ENCODE results near the gene FAM20C.

DNA sequence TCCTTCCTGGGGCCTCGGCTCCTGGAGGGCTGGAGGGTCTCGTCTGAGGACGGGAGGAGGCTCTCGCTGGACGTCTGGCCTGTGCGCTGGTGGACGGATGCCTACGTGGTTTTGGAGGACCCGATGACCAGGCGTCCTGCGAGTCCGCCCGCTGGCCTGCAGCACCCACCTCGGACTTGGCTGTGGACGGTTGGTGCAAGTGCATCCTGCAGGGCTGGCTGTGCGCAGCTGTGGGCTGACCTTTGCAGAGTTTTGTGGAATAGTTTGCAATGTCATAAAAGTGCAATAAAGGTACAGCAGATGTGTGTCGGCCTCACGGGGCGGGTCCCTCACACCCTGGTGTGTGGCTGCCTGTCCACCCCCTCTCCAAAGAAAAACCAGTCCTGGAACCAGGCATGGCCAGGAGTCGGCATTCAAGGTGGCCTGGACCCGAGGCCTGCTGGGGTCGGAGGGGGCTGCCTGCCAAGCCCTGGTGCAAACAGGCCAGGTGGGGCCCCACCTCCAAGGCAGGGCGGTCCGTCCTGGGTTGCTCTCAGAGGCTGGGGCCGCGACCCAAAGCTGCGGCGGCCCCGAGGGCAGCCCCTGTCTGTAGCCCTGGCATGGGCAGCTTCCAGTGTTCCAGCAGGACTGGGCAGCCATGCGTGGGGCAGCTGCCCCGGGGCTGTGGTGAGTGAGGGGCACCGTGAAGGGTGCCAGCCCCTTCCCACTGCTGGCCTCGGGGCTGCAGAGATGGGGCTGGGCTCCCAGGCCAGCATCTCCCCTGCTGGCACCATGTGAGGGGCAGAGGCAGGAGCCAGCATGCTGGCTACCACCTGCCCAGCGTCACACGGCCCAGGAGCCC is 68.3 kb downstream of the FAM20C start:
- TF ChIP-seq, protein P1, sequence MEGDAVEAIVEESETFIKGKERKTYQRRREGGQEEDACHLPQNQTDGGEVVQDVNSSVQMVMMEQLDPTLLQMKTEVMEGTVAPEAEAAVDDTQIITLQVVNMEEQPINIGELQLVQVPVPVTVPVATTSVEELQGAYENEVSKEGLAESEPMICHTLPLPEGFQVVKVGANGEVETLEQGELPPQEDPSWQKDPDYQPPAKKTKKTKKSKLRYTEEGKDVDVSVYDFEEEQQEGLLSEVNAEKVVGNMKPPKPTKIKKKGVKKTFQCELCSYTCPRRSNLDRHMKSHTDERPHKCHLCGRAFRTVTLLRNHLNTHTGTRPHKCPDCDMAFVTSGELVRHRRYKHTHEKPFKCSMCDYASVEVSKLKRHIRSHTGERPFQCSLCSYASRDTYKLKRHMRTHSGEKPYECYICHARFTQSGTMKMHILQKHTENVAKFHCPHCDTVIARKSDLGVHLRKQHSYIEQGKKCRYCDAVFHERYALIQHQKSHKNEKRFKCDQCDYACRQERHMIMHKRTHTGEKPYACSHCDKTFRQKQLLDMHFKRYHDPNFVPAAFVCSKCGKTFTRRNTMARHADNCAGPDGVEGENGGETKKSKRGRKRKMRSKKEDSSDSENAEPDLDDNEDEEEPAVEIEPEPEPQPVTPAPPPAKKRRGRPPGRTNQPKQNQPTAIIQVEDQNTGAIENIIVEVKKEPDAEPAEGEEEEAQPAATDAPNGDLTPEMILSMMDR (conservative IDR thresholded peaks at IDR 0.05 in 1 of 2, IDR thresholded peaks at IDR 0.05 in 1 of 2; ENCODE audit: extremely low read depth in 1 of 2, insufficient read depth in 1 of 2, low read depth in 1 of 2, low read length in 2 of 2): no peak
- no peak for TF ChIP-seq EZH2 (IDR thresholded peaks at IDR 0.05; ENCODE audit: borderline replicate concordance, low read length)

All from mammary epithelial cell (primary cell).